Nucleus accumbens (tissue), 56 donors: Measurements from ENCODE around the gene TIMM23B.
"Not testable (repeated sequence)": the region's sequence is repeated elsewhere in the genome, so short reads cannot be mapped to it uniquely, and the experiment has no call there.

Experiments used
- DNase-seq, 56 donors: peaks; one replicate each; lab custom pipeline; 2025; lab: John Stamatoyannopoulos, UW

The TIMM23B gene

GRCh38 chr10:49941447-49942338 lies at the start of gene TIMM23B, which contains the start of gene PARG:
TSS of gene TIMM23B (plus strand) at chr10:49942053. CDS start at chr10:49942195, 142 bp downstream.
TSS of gene PARG (minus strand) at chr10:49942027. CDS start at chr10:49941725, 302 bp downstream.
- DNase-seq: peak in 54 of 56 donors; percentile 18 to 89 (median 70)

GRCh38 chr10:49899999-49900398 lies 41.9 kb upstream of the TIMM23B start:
- DNase-seq: not testable (repeated sequence)

- not testable (repeated sequence) for DNase-seq
These were observed 41.4 kb upstream of the TIMM23B start for GRCh38 chr10:49900406-49900805.

GRCh38 chr10:49903829-49904228 lies 38.0 kb upstream of the TIMM23B start:
- not testable (repeated sequence) for DNase-seq

- not testable (repeated sequence) for DNase-seq
These were observed 33.4 kb upstream of the TIMM23B start for GRCh38 chr10:49908290-49909080.

GRCh38 chr10:49910295-49910694 lies 31.6 kb upstream of the TIMM23B start:
- not testable (repeated sequence) for DNase-seq

- DNase-seq: not testable (repeated sequence)
These were observed 25.4 kb upstream of the TIMM23B start for GRCh38 chr10:49916451-49916850.

GRCh38 chr10:49917927-49918326 lies 23.9 kb upstream of the TIMM23B start:
- DNase-seq: not testable (repeated sequence)

GRCh38 chr10:49922041-49922440 lies 19.8 kb upstream of the TIMM23B start:
- not testable (repeated sequence) for DNase-seq

- not testable (repeated sequence) for DNase-seq
These were observed 18.3 kb upstream of the TIMM23B start for GRCh38 chr10:49923572-49923971.

- not testable (repeated sequence) for DNase-seq
These were observed 10.6 kb upstream of the TIMM23B start for GRCh38 chr10:49931276-49931675.

- not testable (repeated sequence) for DNase-seq
These were observed 9.7 kb upstream of the TIMM23B start for GRCh38 chr10:49931959-49932728.

GRCh38 chr10:49942339-49942705 lies 469 bp downstream of the TIMM23B start:
- not testable (repeated sequence) for DNase-seq

GRCh38 chr10:49943607-49944006 lies 1.8 kb downstream of the TIMM23B start:
- not testable (repeated sequence) for DNase-seq

GRCh38 chr10:49948142-49948541 lies 6.3 kb downstream of the TIMM23B start:
- not testable (repeated sequence) for DNase-seq

GRCh38 chr10:49948737-49949136 lies 6.9 kb downstream of the TIMM23B start:
- not testable (repeated sequence) for DNase-seq

- not testable (repeated sequence) for DNase-seq
These were observed 10.2 kb downstream of the TIMM23B start for GRCh38 chr10:49952006-49952405.

GRCh38 chr10:49953122-49953521 lies 11.3 kb downstream of the TIMM23B start:
- not testable (repeated sequence) for DNase-seq

- not testable (repeated sequence) for DNase-seq
These were observed 28.5 kb downstream of the TIMM23B start for GRCh38 chr10:49970331-49970857.

- not testable (repeated sequence) for DNase-seq
These were observed 29.6 kb downstream of the TIMM23B start for GRCh38 chr10:49971466-49971865.
